ENCODE data around the gene GGA3. TPM values are rescaled to one million over a fixed set of nuclear protein-coding genes. Genes with fewer than 3 reads are reported as not detected.

Gene GGA3
- total and polyA plus RNA-seq, 10 of the 15 experiments (the other 5 are each of a cell fraction or from before 2014, with no cell fraction given): 7.0 to 57.5 (median 34.0) TPM

- TF ChIP-seq PRDM15 (CRISPR knock-in tag; IDR thresholded peaks at IDR 0.05): no peak
- TF ChIP-seq ZBED1 (IDR thresholded peaks at IDR 0.05; ENCODE audit: borderline replicate concordance): peak; percentile 34; the same call in 1 of the 2 replicates
- TF ChIP-seq CREB1 (IDR thresholded peaks at IDR 0.05; ENCODE audit: low read depth): peak; percentile 46; the same call in 1 of the 2 replicates
- TF ChIP-seq NKRF (conservative IDR thresholded peaks at IDR 0.05): no peak
- TF ChIP-seq, protein P1, sequence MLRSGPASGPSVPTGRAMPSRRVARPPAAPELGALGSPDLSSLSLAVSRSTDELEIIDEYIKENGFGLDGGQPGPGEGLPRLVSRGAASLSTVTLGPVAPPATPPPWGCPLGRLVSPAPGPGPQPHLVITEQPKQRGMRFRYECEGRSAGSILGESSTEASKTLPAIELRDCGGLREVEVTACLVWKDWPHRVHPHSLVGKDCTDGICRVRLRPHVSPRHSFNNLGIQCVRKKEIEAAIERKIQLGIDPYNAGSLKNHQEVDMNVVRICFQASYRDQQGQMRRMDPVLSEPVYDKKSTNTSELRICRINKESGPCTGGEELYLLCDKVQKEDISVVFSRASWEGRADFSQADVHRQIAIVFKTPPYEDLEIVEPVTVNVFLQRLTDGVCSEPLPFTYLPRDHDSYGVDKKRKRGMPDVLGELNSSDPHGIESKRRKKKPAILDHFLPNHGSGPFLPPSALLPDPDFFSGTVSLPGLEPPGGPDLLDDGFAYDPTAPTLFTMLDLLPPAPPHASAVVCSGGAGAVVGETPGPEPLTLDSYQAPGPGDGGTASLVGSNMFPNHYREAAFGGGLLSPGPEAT (IDR thresholded peaks at IDR 0.05; ENCODE audit: low read depth): peak; percentile 68; the same call in 1 of the 2 replicates
- no peak for TF ChIP-seq TCF3 (IDR thresholded peaks at IDR 0.05; ENCODE audit: borderline replicate concordance, insufficient read depth, low read depth, low read length)
- 0 out of 2 replicates have a peak, but pooled peaks have one; percentile 26 for TF ChIP-seq TAF1 (IDR thresholded peaks at IDR 0.05; ENCODE audit: borderline replicate concordance, low read depth, low read length)
- peak; percentile 44; the same call in 1 of the 2 replicates for TF ChIP-seq YY1 (IDR thresholded peaks at IDR 0.05; ENCODE audit: low read depth, low read length)
- TF ChIP-seq ATF7 (IDR thresholded peaks at IDR 0.05; ENCODE audit: low read depth): peak; percentile 70; the same call in 1 of the 2 replicates
- TF ChIP-seq ETV6 (conservative IDR thresholded peaks at IDR 0.05 in 1 of 2, IDR thresholded peaks at IDR 0.05 in 1 of 2; ENCODE audit: borderline replicate concordance in 1 of 2, low read depth in 1 of 2): peak in 1 of 2 experiments; percentile 68; a peak in 2 of 4 replicates
Observed at GRCh38 chr17:75250009-75250471, 11.4 kb downstream of the GGA3 start (continued).

Data from GM12878 (cell line).